ENCODE results near the gene MMRN1.

MMRN1 gene

GRCh38 chr4:89995006-89995405 is 100.4 kb downstream of the MMRN1 start:
- DNase-seq, result no peak

DNA sequence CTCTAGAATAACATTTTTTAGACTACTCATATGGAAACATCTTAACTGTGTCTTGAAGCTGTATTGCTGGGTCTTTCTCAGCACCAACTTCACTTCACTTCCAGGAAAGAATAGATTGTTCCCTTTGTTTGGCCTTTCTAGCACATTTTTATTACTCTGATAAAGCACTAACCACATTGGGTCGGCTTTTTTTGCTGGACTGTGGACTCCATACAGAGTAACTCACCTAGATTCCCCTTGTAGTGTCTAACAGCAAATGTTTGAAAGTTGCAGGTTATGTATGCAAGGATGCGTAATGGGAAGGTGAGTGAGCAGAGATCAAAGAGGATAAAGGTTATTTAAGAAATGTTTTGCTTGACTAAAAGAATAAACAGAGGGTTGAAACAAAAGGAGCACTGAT is 101.2 kb downstream of the MMRN1 start:
- DNase-seq, result no peak

GRCh38 chr4:89997171-89997704 is 102.6 kb downstream of the MMRN1 start:
- DNase-seq, result no peak

DNA sequence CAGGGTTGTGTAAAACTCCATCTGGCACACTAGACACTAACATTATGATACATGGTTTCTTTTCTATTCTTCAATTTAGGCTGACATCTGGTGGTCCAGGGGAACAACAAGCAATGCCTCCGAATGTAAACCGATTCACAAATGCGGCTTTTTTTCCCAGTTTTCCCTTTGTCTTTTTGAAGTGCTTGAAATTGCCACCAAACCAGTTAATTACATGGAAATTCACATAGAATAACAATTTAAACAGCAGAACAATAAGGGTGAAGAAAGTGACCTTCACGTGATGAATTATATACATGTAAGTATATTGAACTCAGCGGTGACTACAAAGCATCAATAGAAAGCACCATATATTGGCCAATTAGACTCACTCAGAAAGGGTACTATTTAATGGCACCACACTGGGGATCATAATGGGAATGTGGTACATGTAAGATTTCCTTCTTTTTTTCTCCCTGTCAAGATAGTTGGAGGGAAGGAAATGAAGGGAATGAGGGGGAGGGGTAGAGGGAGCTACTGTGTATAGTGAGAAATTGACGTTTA is 103.9 kb downstream of the MMRN1 start:
- DNase-seq, result no peak

GRCh38 chr4:90001023-90001422 is 106.4 kb downstream of the MMRN1 start:
- no peak for DNase-seq

DNA sequence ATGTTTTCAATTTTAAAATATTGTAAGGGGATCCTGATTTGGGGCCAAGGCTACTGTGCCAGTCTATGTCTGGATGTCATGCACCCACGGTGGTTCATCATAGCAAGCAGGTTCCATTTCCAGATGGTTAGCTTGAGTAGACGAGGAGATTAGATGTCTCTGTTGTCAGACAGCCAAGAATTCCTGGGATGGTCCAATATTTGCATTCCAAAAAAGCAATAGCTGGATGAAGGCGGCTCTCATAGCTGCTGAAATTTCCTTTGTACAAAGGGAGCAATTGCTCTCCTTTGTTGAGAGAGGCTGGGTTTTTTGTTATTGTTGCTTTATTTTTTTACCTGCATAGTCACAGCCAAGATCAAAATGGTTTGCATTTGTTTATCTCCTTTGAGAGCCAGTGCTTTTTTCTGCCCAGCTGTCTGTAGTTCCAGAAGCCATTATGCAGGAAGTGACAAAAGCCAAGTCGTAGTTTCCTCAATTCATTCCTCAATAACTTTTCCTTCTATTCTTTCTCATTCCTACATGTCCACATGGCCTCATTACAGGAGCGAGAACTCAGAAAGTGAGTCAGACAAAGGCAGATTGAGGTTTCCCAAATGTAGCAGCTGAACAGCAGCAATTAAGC is 107.9 kb downstream of the MMRN1 start:
- DNase-seq, result no peak

All from fibroblast of skin of back (primary cell).